ENCODE measurements around the gene SF3B1.

SF3B1 gene

DNA sequence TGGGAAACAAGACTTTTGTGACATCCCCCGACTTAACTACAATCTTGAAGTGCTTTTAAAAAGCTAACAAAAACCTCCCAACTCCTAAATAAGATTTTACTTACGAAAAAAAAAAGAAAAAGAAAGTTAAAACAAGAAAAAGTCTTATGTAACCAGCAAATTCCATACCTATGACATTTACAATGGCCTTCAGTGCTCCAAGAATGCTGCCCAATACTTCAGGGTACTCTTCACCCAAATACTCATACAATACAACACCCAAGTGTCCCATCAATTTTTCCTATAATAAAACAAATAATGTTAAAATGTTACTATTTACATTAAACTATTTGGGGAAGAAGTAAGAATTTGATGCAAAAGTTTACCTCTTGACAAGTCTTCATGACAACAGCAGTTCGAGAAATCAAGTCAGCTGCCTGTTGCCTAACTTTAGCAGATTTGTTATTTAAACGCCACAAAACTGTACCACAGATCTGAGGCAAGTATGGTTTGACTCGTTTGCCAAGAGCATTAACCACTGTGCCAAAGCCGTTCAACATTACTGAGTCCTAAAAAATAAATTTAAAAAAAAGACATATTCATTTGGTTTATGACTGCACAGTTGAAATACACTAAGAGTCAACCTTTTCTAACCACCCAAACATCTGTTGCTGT is 34.8 kb downstream of the SF3B1 start:
- DNase-seq (ENCODE audit: low read depth): no peak
- TF ChIP-seq, protein P1, sequence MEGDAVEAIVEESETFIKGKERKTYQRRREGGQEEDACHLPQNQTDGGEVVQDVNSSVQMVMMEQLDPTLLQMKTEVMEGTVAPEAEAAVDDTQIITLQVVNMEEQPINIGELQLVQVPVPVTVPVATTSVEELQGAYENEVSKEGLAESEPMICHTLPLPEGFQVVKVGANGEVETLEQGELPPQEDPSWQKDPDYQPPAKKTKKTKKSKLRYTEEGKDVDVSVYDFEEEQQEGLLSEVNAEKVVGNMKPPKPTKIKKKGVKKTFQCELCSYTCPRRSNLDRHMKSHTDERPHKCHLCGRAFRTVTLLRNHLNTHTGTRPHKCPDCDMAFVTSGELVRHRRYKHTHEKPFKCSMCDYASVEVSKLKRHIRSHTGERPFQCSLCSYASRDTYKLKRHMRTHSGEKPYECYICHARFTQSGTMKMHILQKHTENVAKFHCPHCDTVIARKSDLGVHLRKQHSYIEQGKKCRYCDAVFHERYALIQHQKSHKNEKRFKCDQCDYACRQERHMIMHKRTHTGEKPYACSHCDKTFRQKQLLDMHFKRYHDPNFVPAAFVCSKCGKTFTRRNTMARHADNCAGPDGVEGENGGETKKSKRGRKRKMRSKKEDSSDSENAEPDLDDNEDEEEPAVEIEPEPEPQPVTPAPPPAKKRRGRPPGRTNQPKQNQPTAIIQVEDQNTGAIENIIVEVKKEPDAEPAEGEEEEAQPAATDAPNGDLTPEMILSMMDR (IDR thresholded peaks at IDR 0.05; ENCODE audit: control insufficient read depth, insufficient read depth, low read depth, low read length, missing control alignments): no peak
- H3K4me3 ChIP-seq (ENCODE audit: control insufficient read depth, low read depth, low read length): no peak overlapping the region

DNA sequence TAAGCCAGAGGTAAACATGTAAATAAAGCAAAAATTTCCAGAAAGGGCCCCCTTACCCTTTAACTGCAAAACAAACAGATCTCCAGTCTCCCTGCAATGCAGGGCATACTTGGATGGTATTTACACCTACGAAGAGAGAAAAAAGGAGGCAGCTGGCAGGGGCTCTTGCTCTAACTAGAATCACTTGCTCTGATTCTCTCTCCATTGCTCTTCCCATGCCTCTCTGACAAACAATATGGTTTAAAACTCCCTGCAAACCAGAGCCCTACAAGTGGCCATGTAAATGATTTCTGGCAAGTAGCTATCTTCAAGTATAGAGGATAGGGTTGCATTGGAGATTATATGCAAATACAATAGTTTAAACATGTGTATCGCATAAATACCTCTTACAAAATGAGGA is 35.9 kb downstream of the SF3B1 start:
- DNase-seq (ENCODE audit: low read depth): no peak
- no peak overlapping the region for H3K4me3 ChIP-seq (ENCODE audit: control insufficient read depth, low read depth, low read length)

DNA sequence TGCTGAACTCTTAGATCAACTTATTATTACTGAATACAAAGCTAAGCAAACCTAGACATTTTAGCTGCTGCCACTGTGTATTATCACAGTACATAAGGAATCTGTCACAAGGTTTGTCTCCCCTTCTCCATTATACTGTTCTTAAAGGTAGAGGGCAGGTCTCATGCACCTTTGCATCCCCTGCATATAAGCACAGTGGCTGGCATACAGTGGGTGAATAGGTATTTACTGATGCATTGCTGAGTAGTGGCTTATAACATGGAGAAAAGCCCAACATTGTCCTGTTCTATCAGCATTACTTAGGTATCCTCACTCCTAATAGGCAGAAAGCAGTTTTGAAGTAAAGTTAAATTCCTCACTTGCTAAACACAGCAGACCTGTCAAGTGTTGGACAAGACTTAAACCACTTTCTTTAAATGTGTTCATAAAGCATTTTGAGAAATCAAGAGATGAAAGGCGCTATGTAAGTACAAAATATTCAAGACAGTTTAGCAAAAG is 43.6 kb downstream of the SF3B1 start:
- H3K4me3 ChIP-seq (ENCODE audit: control insufficient read depth, low read depth, low read length): no peak overlapping the region
- no peak for DNase-seq (ENCODE audit: low read depth)
- TF ChIP-seq, protein P1 (IDR thresholded peaks at IDR 0.05; ENCODE audit: control insufficient read depth, insufficient read depth, low read depth, low read length, missing control alignments): no peak

More for the DNA sequence above, 35.9 kb downstream of the SF3B1 start:
- TF ChIP-seq, protein P1 (IDR thresholded peaks at IDR 0.05; ENCODE audit: control insufficient read depth, insufficient read depth, low read depth, low read length, missing control alignments): no peak

DNA sequence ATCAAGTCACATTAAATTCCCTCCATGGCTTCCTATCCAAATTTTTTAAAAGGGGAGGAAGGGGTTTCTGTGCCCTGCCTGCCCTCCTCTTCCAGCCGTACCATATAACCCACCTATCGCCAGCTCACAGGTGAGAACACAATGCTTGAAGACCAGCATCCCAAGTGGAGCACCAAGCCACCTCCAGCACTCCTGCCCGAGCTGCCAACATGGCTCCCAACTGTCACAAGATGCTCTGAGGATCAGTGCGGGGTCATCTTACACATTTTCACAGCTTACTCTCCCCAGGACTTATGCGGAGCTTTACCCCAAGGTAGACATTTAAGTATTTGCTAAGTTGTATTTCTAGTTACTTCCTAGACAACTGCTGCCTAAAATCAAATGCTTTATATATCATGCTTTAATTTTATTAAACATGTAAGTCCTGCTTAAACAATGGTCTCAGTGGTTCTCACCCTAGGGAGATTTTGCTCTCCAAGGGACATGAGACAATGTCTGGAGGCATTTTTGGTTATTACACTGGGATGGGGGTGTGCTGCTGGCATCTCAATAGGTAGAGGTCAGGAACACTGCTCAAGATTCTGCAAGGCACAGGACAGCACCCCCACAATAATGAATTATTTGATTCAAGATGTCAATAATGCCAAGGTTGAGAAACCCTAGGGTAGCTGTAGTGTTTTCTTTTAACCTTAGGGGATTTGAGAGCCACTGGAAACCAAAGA is 45.8 kb downstream of the SF3B1 start:
- no peak for DNase-seq (ENCODE audit: low read depth)
- TF ChIP-seq, protein P1 (IDR thresholded peaks at IDR 0.05; ENCODE audit: control insufficient read depth, insufficient read depth, low read depth, low read length, missing control alignments): no peak
- H3K4me3 ChIP-seq (ENCODE audit: control insufficient read depth, low read depth, low read length): no peak overlapping the region

DNA sequence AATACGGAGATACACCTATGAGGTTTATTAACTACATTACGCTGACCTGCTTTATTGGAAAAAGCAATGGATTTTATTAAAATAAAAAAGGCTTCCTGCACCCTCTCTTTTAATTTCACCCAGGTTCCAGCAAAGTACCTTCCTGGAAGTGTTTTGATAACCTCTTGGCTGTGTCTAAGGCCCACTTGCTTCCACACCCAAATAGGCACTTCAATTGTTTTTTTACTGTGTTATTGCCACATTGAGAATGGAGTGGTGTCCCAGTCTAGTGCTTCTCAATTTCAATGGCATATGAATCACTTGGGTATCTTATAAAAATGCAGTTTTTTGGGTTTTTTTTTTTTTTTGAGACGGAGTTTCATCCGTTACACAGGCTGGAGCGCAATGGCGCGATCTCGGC is 47.6 kb downstream of the SF3B1 start:
- no peak for DNase-seq (ENCODE audit: low read depth)
- TF ChIP-seq, protein P1 (IDR thresholded peaks at IDR 0.05; ENCODE audit: control insufficient read depth, insufficient read depth, low read depth, low read length, missing control alignments): no peak
- H3K4me3 ChIP-seq (ENCODE audit: control insufficient read depth, low read depth, low read length): no peak overlapping the region

DNA sequence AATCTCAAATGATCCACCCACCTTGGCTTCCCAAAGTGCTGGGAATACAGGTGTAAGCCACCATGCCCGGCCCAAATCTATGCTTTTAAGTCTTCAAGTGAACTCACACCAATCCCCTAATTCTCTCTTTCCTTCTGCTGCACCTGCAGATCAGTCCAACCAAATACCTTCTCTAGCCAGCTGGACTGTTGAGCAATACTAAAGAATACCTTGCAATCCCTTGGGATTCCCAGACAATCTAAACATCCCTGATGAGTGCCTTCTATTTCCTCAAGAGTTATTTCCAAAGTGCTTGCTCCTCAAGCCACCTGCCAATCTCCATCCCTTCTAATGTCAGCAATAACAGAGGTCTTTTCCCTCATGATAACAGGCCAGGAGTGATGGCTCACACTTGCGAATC is 48.6 kb downstream of the SF3B1 start:
- no peak overlapping the region for H3K4me3 ChIP-seq (ENCODE audit: control insufficient read depth, low read depth, low read length)
- TF ChIP-seq, protein P1 (IDR thresholded peaks at IDR 0.05; ENCODE audit: control insufficient read depth, insufficient read depth, low read depth, low read length, missing control alignments): no peak
- no peak for DNase-seq (ENCODE audit: low read depth)

Data from AG09309 (cell line).